NT2/D1 (cell line): ENCODE data around the gene ASCC2.

ENCODE experiments used
- SUZ12 ChIP-seq: IDR thresholded peaks from 2 replicates; pipeline ENCODE4 v1.6.1; 2011; ENCODE audit not compliant: insufficient read length, insufficient read depth; ENCODE audit errors: extremely low read depth
- ZNF274 ChIP-seq: IDR thresholded peaks from 2 replicates; pipeline ENCODE4 v1.6.1; 2011; ENCODE audit warnings: mild to moderate bottlenecking, low read depth, low read length

GRCh38 chr22:29748248-29748893, 89.7 kb downstream of the ASCC2 start:
- TF ChIP-seq ZNF274 (no peak), SUZ12 (no peak)
